HG02798 (cell line): Measurements from ENCODE around the gene SEMA4G.

Source experiments
- ATAC-seq: cut with Tn5 transposase; IDR thresholded peaks from one replicate; pipeline ENCODE4 v1.9.1; 2021; ENCODE audit warnings: mild to moderate bottlenecking; ENCODE audit not compliant: unreplicated experiment, poor library complexity

Gene SEMA4G

DNA sequence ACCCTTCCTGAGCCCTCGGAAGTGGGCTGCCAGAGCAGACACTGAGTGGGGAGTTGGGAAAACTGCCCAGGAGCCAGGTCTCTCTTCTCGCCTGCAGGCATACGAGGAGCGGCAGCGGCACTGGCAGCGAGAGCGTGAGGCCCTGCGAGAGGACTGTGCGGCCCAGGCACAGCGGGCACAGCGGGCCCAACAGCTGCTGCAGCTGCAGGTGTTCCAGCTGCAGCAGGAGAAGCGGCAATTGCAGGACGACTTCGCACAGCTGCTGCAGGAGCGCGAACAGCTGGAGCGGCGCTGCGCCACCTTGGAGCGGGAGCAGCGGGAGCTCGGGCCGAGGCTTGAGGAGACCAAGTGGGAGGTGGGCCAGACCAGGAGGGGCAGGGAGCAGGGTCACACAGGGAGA is 36.1 kb downstream of the SEMA4G start:
- ATAC-seq: no peak

DNA sequence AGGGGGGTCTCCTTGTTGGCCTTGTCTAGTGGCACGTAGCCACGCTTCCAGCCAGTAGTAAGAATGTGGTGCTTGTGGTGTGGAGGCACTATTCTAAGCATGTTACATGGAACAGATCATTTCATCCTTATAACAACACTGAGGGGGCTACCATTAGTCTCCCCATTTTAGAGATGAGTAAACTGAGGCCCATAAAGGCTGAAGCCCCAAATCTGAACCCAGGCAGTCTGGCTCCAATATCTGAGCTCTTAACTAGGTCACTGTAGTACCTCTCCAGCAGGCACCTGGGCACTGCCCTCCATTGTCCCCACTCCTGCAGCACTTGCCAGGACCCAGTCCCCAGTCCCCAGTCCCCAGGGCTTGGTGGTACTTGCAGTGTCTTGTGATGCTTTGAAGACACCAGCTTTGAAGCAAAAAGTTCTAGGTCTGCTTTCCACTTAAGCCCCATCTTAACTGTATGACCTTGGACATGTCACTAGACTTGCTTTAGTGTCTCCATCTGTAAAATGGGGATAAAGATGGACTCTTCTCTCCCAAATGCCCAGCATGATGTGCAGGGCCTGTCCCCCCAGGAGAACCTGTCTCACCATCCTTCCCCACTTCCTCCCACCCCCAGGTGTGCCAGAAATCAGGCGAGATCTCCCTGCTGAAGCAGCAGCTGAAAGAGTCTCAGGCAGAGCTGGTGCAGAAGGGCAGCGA is 36.7 kb downstream of the SEMA4G start:
- no peak for ATAC-seq

DNA sequence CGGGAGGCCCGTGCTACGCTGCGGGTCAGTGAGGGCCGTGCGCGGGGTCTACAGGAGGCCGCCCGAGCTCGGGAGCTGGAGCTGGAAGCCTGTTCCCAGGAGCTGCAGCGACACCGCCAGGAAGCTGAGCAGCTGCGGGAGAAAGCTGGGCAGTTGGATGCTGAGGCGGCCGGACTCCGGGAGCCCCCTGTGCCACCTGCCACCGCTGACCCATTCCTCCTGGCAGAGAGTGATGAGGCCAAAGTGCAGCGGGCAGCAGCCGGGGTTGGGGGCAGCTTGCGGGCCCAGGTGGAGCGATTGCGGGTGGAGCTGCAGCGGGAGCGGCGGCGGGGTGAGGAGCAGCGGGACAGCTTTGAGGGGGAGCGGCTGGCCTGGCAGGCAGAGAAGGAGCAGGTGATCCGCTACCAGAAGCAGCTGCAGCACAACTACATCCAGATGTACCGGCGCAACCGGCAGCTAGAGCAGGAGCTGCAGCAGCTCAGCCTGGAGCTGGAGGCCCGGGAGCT is 37.3 kb downstream of the SEMA4G start:
- ATAC-seq: no peak

DNA sequence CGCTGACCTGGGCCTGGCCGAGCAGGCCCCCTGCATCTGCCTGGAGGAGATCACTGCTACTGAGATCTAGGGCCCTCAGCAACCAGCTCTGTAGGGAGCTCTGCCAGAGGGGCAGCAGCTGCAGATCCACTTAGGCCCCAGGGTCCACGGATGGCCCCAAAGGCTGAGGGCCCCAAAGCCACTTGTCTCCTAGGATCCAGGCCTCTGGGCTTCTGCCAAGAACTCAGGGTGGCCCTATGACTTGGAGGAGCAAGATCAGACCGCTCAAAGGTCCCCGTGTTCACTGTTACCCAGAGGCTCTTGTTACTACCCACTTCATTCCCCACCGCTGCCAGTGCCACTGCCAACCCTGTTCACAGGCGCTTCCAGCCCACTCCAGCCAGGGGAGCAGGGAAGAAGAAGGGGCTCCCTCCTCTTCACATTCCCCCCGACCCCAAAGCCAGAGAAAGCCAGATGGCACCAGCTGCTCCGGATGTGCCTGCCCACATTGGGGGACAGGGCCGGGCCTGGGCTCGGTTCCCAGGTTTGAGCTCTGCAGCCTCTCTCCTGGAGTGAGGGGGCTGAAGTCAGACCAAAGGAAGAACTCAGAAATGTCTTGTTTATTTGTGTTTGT is 37.9 kb downstream of the SEMA4G start:
- ATAC-seq: no peak

DNA sequence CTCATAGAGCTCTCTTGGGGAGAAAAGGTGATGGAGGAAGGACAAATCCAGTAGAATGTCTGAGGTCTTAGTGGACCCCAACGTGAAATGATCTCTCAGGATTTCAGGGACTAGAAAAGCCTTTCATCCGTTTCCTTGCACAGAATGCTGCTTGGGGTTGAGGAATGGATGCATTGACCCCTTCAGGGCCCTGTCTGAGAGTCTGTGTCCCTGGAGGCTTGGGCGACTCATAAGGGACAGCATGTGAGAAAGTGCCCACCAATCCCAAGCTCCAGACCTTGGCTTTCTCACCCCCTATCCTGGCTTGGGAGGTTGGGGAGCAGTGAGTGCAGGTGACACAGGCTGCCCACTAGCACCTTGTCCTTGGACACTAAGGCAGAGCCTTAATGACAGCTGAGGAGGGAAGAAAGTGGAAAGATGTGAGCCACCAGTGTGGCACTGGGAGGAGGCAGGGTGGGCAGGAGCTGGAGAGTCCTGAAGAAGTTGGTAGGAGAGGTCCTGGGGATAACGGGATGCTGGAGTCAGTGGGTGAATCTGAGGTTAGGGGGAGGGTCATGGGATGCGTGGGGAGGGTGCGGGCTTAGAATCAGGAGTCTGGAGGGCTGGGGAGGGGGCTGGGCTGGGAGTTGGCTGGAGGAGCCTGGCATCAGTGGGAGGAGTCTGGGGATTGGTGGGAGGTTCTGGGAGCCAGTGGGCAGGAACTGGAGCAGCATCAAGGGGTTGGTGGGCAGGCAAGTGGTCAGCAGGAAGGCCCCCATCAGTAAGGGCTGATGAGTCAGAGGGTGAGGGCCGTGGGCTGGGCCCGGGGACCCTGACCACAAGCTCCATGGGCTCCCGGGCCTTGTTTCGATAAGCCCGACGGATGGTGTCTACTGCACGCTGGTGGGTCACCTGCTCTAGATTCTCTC is 38.9 kb downstream of the SEMA4G start:
- ATAC-seq: no peak

DNA sequence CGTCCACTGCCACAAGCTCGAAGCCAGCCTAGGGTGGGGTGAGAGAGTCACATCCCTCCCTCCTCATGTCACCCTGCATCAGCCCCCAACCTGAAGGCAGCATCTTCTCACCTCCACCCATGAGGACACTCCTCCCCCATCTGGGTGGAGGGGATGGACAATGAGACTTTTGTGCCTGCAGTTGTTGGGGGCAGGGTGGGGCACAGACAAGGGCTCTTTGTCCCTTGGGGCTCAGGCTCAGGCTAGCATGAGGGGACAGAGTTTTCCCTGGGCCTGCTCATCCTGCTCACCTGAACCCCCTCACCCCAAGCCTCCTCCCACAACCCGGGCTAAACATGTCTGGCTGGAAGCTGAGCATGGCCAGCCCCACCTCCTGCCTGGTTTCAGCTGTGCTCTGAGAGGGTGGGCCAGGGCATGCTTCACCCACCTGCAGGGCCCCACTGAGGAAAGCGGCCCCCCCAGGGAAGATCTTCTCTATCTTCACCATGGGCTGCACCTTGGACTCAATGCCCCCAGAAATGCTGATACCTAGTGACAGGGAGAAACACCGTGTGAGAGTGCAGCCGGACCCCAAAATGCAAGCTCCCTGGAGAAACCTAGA is 39.6 kb downstream of the SEMA4G start:
- ATAC-seq: no peak

DNA sequence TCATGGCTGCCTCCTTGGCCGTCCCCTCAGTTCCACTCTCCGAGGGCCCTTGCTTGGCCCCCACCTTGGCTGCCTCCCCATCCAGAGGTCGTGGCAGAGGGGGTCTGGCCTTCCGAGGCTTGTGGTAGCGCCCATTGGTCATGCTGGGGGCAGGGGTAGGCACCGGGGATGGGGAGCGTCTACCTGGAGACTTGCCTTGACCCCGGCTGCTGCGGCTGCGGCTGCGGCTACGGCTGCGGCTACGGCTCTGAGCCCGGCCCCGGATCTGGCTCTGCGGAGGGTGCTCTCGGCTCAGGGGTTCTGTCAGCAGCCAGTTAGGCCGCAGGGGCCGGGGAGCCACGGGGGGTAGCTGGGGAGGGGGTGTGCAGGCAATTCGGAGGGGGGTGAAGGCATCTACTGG is 41.0 kb downstream of the SEMA4G start:
- ATAC-seq: no peak

DNA sequence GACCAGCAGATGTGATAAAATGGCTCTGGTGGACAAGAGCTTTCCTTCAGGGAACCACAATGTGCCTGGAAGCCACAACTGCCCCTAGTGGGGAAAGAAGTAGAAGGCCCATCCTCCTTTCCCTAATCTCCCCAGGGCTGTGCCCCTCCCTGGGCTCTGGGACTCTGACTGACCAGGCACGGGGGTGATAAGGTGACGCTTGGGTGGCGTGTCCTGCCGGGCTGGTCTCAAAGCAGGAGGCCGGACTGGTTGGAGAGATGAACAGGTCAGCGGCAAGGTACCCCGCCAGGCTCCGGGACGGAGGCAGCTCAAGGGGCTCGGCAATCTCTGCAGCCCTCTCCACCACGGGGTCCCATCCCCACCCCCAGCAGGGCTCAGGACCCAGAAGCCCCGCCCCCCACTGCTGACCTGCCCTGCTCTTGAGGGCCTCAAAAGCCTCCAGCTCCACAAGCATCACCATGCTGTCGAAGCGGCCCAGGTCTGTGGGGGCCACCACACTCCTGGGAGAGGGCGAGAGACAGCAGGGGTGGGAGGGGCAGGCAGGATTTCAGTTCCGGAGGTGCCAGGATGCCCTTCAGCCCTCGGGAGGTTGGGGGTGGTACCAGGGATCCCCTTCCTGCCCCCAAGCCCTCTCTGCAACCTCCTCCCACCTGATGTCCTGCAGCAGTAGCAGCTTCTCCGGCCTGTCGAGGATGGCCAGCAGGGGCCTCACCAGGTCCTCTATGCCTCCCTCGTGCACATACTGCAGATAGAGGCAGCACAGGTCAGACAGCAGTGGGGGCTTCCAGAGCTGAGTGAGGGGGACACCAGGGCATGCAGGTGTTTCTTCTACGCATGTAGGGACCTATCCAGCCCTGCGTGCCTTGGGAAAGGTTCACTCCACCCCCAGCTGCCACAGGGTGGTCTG is 42.5 kb downstream of the SEMA4G start:
- ATAC-seq: no peak

DNA sequence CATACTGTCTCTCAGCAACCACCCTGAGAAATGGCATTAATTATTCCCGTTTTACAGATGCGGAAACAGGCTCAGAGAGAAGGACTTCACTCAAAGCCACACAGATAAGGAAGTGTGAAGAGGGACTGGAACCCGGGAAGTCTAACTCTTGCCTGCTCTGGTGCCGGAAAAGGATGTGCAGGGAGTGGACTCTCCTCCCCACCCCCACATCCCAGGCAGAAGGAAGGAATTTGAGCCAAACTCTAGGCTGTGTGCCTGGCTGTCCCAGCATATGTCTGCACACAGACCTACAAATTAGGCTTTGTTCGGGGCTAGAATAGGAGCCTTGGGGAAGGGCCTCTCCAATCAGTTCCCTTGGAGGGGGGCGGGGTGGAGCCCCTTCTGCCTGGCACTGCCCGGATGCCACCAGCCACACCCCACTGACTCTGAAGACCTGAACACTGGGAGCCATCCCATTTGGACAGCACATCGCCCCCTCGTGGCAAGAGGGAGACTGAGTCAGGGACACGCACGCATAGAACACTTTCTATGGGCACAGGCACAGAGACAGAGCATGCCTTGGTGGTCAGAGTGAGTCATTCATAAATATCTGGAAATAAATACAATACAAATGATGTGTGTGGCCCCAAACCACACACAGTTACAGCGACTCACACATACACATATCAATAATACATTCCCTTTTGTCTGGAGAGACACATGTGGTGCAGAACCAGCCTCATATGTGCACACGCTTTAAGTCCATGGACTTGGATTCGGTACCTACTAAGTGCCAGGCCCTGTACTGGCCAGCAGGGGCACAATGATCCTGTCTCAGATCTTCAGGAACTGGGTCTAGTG is 43.4 kb downstream of the SEMA4G start:
- ATAC-seq: peak; percentile 71

DNA sequence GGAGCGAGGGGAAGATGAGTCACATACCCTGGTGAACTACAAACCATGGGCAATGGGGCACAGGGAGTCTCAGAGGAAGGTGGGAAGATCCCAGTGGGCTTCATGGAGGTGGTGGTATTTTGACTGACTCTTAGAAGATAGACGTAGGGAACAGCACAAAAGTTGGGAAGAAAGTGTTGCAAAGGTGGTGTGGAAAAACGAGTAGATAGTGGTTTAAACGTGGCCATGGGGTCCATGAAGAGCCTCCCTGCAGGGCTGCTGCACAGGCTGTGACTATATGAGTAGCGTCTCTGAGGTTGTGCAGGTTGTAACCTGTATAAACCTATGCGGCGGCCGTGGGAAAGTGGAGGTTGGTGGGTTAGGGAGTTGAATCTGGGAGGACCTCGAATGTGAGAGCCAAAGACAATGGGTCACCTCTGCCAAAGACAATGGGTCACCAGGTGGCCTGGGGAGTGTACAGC is 44.1 kb downstream of the SEMA4G start:
- ATAC-seq: no peak

DNA sequence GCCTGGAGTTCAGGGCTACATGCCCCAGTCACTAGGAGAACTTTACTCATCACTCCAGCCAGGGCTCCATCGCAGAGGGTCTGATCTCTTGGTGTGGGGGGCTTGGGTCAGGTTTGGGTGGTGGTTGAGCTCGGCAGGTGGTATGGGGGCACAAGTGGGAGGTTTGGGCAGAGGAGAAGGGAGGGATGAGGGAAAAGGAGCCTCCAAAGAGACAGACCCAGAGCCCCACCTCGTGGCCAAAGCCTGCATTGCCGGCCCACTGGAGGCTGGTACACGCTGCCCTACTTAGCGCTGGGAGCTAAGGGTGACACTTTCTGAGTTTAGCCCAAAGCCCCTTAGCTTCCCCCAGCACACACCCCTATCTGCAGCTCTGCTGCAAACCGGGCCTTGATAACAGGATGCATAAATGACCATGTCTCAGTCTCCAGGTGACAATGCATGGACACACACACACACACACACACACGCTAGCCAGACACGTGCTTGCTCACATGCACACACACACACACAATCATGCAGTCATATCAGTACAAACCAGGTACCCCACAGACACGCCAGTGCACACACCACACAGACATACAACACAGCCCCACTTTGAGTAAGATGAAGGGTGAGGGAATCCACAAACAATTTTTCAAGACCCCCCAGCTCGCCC is 45.1 kb downstream of the SEMA4G start:
- no peak for ATAC-seq

DNA sequence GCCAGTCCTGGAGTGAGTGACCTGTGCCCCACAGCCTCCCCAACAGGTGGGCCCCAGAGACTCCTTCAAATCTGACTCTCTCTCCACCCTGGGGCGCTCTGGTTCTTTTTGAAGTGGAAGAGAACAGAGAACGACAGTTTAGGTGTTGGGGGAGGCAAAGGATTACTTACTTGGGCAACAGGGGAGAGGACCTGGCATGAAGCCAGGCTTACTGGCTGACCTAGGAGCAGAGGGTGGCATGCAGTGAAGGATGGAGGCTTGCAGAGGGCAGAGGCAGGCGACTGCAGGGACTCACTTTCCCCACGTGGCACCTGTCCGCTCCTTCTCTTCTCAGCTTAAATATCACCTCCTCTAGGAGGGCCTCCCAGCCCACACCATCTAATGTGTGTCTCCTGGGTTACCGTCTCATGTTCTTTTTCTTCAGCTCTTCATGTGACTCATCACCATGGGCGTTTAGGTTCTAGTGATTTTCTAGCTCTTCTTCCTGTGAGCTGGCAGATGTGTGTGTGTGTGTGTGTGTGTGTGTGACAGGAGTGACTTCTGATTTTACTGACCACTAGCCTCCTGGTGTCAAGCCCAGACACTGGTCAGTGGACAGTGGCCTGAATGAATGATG is 45.8 kb downstream of the SEMA4G start:
- ATAC-seq: no peak

DNA sequence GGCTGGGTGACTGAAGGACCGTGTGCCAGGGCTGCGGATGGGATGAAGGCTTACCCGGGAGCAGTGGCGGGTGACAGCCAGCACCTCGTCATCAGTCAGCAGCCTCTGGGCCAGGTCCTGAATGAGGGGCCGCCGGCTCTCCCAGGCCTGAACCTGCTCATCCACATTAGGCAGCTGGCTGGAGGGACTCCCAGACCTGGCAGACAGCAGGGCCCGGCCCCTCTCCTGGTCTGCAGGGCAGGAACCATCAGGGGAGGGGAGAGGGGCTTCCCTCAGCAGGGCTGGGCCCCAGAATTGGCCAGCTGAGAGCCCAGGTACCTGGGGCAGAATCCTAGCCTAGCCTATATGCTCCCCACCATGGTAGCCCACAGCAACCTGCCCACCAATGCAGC is 46.3 kb downstream of the SEMA4G start:
- ATAC-seq: no peak

DNA sequence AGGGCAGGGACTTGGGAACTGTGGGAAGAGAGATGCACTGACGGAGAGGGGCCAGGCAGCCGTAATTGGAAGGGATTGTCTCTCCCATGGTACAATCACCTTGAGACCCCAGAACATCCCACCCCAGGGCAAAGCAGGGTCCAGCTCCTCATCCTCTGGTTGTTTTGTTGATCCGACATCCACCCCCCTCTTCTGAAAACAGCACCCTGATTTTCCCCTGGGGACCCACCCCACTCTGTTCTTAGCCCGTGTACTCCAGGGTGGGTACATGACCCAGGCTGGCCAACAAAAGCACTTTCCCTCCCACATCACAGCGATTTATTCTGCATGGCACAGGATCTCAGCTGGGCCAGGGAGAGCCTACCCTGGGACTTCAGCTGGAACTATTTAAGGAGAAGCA is 47.5 kb downstream of the SEMA4G start:
- no peak for ATAC-seq

DNA sequence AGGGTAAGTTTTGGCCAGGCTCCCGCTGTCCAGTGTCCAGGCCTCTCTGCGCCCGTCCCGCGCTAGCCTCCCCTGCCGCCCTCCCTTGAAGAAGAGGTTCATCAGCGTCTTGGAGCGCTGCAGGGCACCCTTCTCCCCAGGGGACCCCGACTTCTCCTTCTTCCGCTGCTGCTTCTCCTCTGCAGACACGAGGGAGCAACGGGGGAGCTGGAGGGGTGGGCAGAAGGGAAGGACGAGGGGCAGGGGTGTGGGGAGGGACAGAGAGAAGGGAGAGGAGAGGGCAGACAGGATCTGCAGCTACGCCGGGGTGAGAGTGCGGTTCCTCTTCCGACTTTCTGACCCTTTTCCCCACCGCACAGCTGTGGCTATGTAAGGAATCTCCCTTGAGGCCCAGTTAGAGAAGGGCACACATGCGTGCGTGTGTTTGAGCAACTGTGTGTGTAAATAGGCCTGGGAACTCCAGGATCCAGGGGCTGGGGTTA is 48.9 kb downstream of the SEMA4G start:
- no peak for ATAC-seq

DNA sequence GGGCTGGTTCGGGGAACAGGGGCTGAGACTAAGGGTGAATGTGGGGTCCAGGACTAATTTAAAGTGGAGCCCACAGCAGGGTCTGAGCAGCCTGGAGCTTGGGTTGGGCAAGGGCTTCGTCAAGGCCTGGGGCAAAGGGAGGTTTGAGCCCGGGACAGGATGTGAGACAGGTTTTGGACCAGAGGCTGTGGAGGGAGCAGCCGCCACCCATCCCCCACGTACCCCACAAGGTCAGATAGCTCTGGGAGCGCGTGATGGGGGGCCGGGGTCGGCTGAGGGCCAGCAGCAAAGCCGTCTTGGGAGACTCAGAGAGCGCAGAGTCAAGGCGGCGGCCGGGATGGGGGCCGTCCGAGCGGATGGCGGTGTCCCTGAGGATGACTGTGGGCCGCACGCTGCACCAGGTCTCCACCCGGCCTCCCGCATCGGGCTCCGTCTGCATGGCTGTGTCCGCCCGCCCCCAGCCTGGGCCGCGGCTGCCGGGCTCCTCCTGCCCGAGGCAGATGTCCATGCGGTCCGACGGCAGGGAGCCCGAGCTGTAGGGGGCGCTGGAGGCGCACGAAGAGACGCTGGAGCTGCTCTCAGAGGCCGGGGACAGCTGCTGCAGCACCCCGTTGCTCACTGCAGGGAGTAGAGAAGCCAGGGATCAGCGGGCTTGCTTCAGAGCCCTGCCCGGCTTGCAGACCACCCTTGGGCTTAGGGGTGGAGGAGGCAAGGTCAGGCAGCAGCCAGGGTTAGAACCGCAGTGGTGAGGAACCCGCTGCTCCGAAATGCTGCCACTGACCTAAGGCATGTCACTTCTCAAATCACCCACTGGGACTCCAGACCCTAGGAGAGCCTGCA is 49.5 kb downstream of the SEMA4G start:
- no peak for ATAC-seq
